ENCODE data around the gene PGM5. TPM values are rescaled to one million over a fixed set of nuclear protein-coding genes. Genes with fewer than 3 reads are reported as not detected.

PGM5 gene
- total RNA-seq, 1 donor from 2014 or later: 0.79 TPM

- no peak overlapping the region for H3K4me3 ChIP-seq (ENCODE audit: low read depth, low read length)
- DNase-seq (ENCODE audit: low read depth): no peak
- H3K36me3 ChIP-seq (ENCODE audit: control insufficient read depth, insufficient read depth, low read length): no peaks in the 10 kb centered on the region
- H3K27me3 ChIP-seq (ENCODE audit: control insufficient read depth, insufficient read depth, low read length): no peaks in the 10 kb centered on the region
- no peak for TF ChIP-seq CTCF (IDR thresholded peaks at IDR 0.05; ENCODE audit: insufficient read depth, low read length, poor library complexity, severe bottlenecking)
Observed at GRCh38 chr9:68426755-68427154, 70.3 kb downstream of the PGM5 start.

GRCh38 chr9:68427216-68427977 is 71.0 kb downstream of the PGM5 start:
- Histone ChIP-seq H3K27me3 (ENCODE audit: control insufficient read depth, insufficient read depth, low read length) (no peaks in the 10 kb centered on the region), H3K4me3 (ENCODE audit: low read depth, low read length) (no peak overlapping the region), H3K36me3 (ENCODE audit: control insufficient read depth, insufficient read depth, low read length) (no peaks in the 10 kb centered on the region)
- TF ChIP-seq CTCF (IDR thresholded peaks at IDR 0.05; ENCODE audit: insufficient read depth, low read length, poor library complexity, severe bottlenecking): no peak
- no peak for DNase-seq (ENCODE audit: low read depth)

GRCh38 chr9:68428481-68428880 is 72.1 kb downstream of the PGM5 start:
- no peak for TF ChIP-seq CTCF (IDR thresholded peaks at IDR 0.05; ENCODE audit: insufficient read depth, low read length, poor library complexity, severe bottlenecking)
- no peaks in the 10 kb centered on the region for H3K27me3 ChIP-seq (ENCODE audit: control insufficient read depth, insufficient read depth, low read length)
- DNase-seq (ENCODE audit: low read depth): no peak
- H3K4me3 ChIP-seq (ENCODE audit: low read depth, low read length): no peak overlapping the region
- H3K36me3 ChIP-seq (ENCODE audit: control insufficient read depth, insufficient read depth, low read length): no peaks in the 10 kb centered on the region

GRCh38 chr9:68429631-68430030 is 73.2 kb downstream of the PGM5 start:
- no peak for TF ChIP-seq CTCF (IDR thresholded peaks at IDR 0.05; ENCODE audit: insufficient read depth, low read length, poor library complexity, severe bottlenecking)
- Histone ChIP-seq H3K36me3 (ENCODE audit: control insufficient read depth, insufficient read depth, low read length) (no peaks in the 10 kb centered on the region), H3K27me3 (ENCODE audit: control insufficient read depth, insufficient read depth, low read length) (no peaks in the 10 kb centered on the region), H3K4me3 (ENCODE audit: low read depth, low read length) (no peak overlapping the region)
- no peak for DNase-seq (ENCODE audit: low read depth)

GRCh38 chr9:68431307-68431706 is 74.9 kb downstream of the PGM5 start:
- Histone ChIP-seq H3K36me3 (ENCODE audit: control insufficient read depth, insufficient read depth, low read length) (no peaks in the 10 kb centered on the region), H3K27me3 (ENCODE audit: control insufficient read depth, insufficient read depth, low read length) (no peaks in the 10 kb centered on the region), H3K4me3 (ENCODE audit: low read depth, low read length) (no peak overlapping the region)
- no peak for DNase-seq (ENCODE audit: low read depth)
- TF ChIP-seq CTCF (IDR thresholded peaks at IDR 0.05; ENCODE audit: insufficient read depth, low read length, poor library complexity, severe bottlenecking): no peak

Data from kidney epithelial cell (primary cell).